NCI-H146 treated with DMSO at 0.1 percent for 48 hours (cell line): ENCODE results near the gene NUCB1.
"Not testable (repeated sequence)": the region's sequence is repeated elsewhere in the genome, so short reads cannot be mapped to it uniquely, and the experiment has no call there.

Source experiments
- DNase-seq: peaks from one replicate; lab custom pipeline; 2025; ENCODE audit not compliant: unreplicated experiment; lab: John Stamatoyannopoulos, UW

NUCB1 gene

GRCh38 chr19:48905664-48906063 lies 5.6 kb downstream of the NUCB1 start:
- DNase-seq = no peak

- no peak for DNase-seq
Observed at GRCh38 chr19:48906324-48906723, 6.2 kb downstream of the NUCB1 start.

- DNase-seq = no peak
Observed at GRCh38 chr19:48907671-48908070, 7.6 kb downstream of the NUCB1 start.

- not testable (repeated sequence) for DNase-seq
Observed at GRCh38 chr19:48909424-48910077, 9.4 kb downstream of the NUCB1 start.

- DNase-seq = no peak
Observed at GRCh38 chr19:48910803-48911202, 10.7 kb downstream of the NUCB1 start.

- DNase-seq = no peak
Observed at GRCh38 chr19:48913114-48913889, 13.2 kb downstream of the NUCB1 start.

GRCh38 chr19:48914181-48914580 lies 14.1 kb downstream of the NUCB1 start:
- DNase-seq = no peak

GRCh38 chr19:48915757-48916156 lies 15.6 kb downstream of the NUCB1 start:
- no peak for DNase-seq

- no peak for DNase-seq
Observed at GRCh38 chr19:48918071-48918470, 18.0 kb downstream of the NUCB1 start.

GRCh38 chr19:48918801-48919247 lies 18.7 kb downstream of the NUCB1 start:
- no peak for DNase-seq

- not testable (repeated sequence) for DNase-seq
Observed at GRCh38 chr19:48919271-48919670, 19.2 kb downstream of the NUCB1 start.

GRCh38 chr19:48920949-48921348 lies 20.8 kb downstream of the NUCB1 start:
- DNase-seq = no peak

GRCh38 chr19:48921721-48922500 lies 21.8 kb downstream of the NUCB1 start:
- no peak for DNase-seq

GRCh38 chr19:48922548-48923490 lies 22.7 kb downstream of the NUCB1 start:
- no peak for DNase-seq

GRCh38 chr19:48925240-48925843 lies 25.2 kb downstream of the NUCB1 start:
- DNase-seq = no peak

- DNase-seq = not testable (repeated sequence)
Observed at GRCh38 chr19:48925890-48926289, 25.8 kb downstream of the NUCB1 start.

GRCh38 chr19:48926909-48927308 lies 26.8 kb downstream of the NUCB1 start:
- no peak for DNase-seq

GRCh38 chr19:48927692-48928091 lies 27.6 kb downstream of the NUCB1 start:
- not testable (repeated sequence) for DNase-seq

GRCh38 chr19:48928164-48929025 lies 28.3 kb downstream of the NUCB1 start:
- no peak for DNase-seq
